HepG2 (cell line): ENCODE results near the gene MTA1. TPM values are rescaled to one million over a fixed set of nuclear protein-coding genes. Genes with fewer than 3 reads are reported as not detected.

Experiments used
- CSRNP2 ChIP-seq: sonication (generic); formaldehyde crosslinking; conservative IDR thresholded peaks from 2 replicates; pipeline ENCODE4 v1.8.0; 2022; ENCODE audit warnings: low read depth, missing genetic modification reagents
- IKZF5 ChIP-seq: IDR thresholded peaks from 2 replicates; pipeline ENCODE4 v1.6.1; 2018; ENCODE audit warnings: missing genetic modification reagents, mild to moderate bottlenecking, missing compliant biosample characterization
- IRF1 ChIP-seq: sonication (generic); formaldehyde crosslinking; IDR thresholded peaks from 2 replicates; pipeline ENCODE4 v1.4.0; 2020; ENCODE audit warnings: low read depth, mild to moderate bottlenecking, missing genetic modification reagents
- NBN ChIP-seq: fragments of 450-650 bp; conservative IDR thresholded peaks from 2 replicates; pipeline ENCODE4 v1.6.1; 2017
- PREB ChIP-seq: sonication (generic); formaldehyde crosslinking; IDR thresholded peaks from 2 replicates; pipeline ENCODE4 v1.4.0; 2020; ENCODE audit warnings: missing genetic modification reagents
- THAP9 ChIP-seq: sonication (generic); formaldehyde crosslinking; IDR thresholded peaks from 2 replicates; pipeline ENCODE4; 2020; ENCODE audit warnings: missing genetic modification reagents, mild to moderate bottlenecking, borderline replicate concordance
- WIZ ChIP-seq: sonication (generic); formaldehyde crosslinking; IDR thresholded peaks from 2 replicates; pipeline ENCODE4 v1.5.1; 2020; ENCODE audit warnings: mild to moderate bottlenecking, missing genetic modification reagents
- ZNF367 ChIP-seq: sonication (generic); formaldehyde crosslinking; IDR thresholded peaks from 2 replicates; pipeline ENCODE4 v1.4.0; 2020; ENCODE audit warnings: missing genetic modification reagents, borderline replicate concordance
- polyA plus RNA-seq, 8 experiments: library from polyadenylated mRNA; depleted of rRNA in 3 of 8; stranded (reverse) in 7 of 8; unstranded in 1 of 8; fragments of >200 nt; fragmentation: Illumina TruSeq in 4 of 8; extraction: Trizol in 4 of 8; gene quantifications; 2 replicates each; pipeline versions ENCODE4 v1.2.1 to v1.2.3, GENCODE V29; 2011 to 2016; ENCODE audit warnings: low read depth in 4 of 8, missing spikeins in 1 of 8, mixed read lengths in 1 of 8; ENCODE audit not compliant: insufficient read depth in 1 of 8
- total RNA-seq, 5 experiments: library from RNA; depleted of rRNA; stranded (reverse); fragments of >200 nt; fragmentation: Illumina TruSeq; extraction: Trizol; gene quantifications; 2 replicates each; pipeline ENCODE4 v1.2.3, GENCODE V29; 2016; ENCODE audit warnings: low read depth in 1 of 5

MTA1 gene
- total and polyA plus RNA-seq, 2 of the 13 experiments (the other 11 are each of a cell fraction or from before 2014, with no cell fraction given), result 35.2 to 85.8 TPM

GRCh38 chr14:105458571-105458970 is 38.9 kb downstream of the MTA1 start (continued):
- TF ChIP-seq IRF1 (CRISPR knock-in tag) (no peak), WIZ (CRISPR knock-in tag) (no peak), THAP9 (no peak), NBN (no peak), CSRNP2 (no peak), ZNF367 (CRISPR knock-in tag) (no peak), IKZF5 (CRISPR knock-in tag) (no peak), PREB (CRISPR knock-in tag) (no peak)
- TF ChIP-seq, all 625 proteins: peak for 0
